GM12892 (cell line): ENCODE measurements around the gene RAB44.

Source experiments
- POLR2A ChIP-seq: IDR thresholded peaks from 2 replicates; pipeline ENCODE4 v1.6.1; 2011; ENCODE audit warnings: low read depth, low read length, control low read depth
- POLR2AphosphoS5 ChIP-seq: IDR thresholded peaks from 2 replicates; pipeline ENCODE4 v1.6.1; 2011; ENCODE audit warnings: low read depth, low read length, control low read depth

DNA sequence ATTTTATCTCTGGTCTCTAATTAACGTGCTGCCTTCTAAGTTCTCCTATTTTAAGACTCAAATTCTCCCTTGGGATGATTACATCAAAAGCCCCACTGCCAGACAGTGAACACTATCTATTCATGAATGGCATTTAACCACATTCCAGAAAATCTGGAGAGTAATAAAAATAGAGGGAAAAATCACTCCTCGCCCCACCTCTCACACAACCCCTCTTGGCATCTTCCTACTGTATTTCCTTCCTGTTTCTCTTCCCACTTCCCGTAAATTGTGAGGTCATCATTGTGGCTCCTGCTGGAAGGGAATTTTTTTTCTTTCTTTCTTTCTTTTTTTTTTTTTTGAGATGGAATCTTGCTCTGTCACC lies 31.5 kb downstream of the RAB44 start:
- TF ChIP-seq POLR2AphosphoS5, result no peak
- TF ChIP-seq POLR2A, result no peak
